MCF 10A (cell line): Measurements from ENCODE around the gene AIP. TPM values are rescaled to one million over a fixed set of nuclear protein-coding genes. Genes with fewer than 3 reads are reported as not detected.

Experiments
- BruUV-seq: library from RNA; stranded (reverse); fragments of 400-500 nt; replicated peaks from 2 replicates; lab custom pipeline; 2021; lab: Mats Ljungman, UMichigan
- CTCF ChIA-PET: fragments of 300-600 bp; sonication (Branson Sonifier 250); formaldehyde crosslinking; extraction: SDS; loops from one replicate; lab custom pipeline; 2021; ENCODE audit warnings: antibody characterized with exemption, inconsistent platforms; lab: Yijun Ruan, JAX
- POLR2A ChIA-PET: fragments of 300-600, 350-650 bp; sonication (Branson Sonifier 250); formaldehyde crosslinking; extraction: SDS; loops from one replicate; lab custom pipeline; 2020; ENCODE audit warnings: antibody characterized with exemption, inconsistent platforms; lab: Yijun Ruan, JAX
- DNase-seq: peaks from one replicate; pipeline ENCODE4 v3.0.0-alpha.2; 2018; ENCODE audit not compliant: unreplicated experiment
- H3K27ac Mint-ChIP-seq: one replicate; pipeline ENCODE4 v1.8.0; 2022; ENCODE audit warnings: mild to moderate bottlenecking, low read depth, mixed read lengths; ENCODE audit not compliant: unreplicated experiment
- H3K27me3 Mint-ChIP-seq: one replicate; pipeline ENCODE4 v1.8.0; 2022; ENCODE audit warnings: mixed read lengths; ENCODE audit not compliant: insufficient read depth, unreplicated experiment
- H3K36me3 Mint-ChIP-seq: one replicate; pipeline ENCODE4 v1.8.0; 2022; ENCODE audit warnings: mild to moderate bottlenecking, moderate library complexity, mixed read lengths; ENCODE audit not compliant: insufficient read depth, unreplicated experiment
- H3K4me1 Mint-ChIP-seq: one replicate; pipeline ENCODE4 v1.8.0; 2022; ENCODE audit warnings: mixed read lengths; ENCODE audit not compliant: insufficient read depth, unreplicated experiment
- H3K4me3 Mint-ChIP-seq: one replicate; pipeline ENCODE4 v1.8.0; 2022; ENCODE audit warnings: mild to moderate bottlenecking, moderate library complexity, mixed read lengths; ENCODE audit not compliant: unreplicated experiment
- H3K9me3 Mint-ChIP-seq: one replicate; pipeline ENCODE4 v1.8.0; 2022; ENCODE audit warnings: mixed read lengths; ENCODE audit not compliant: unreplicated experiment
- intact Hi-C: fragments of 100-400 bp; cut with micrococcal nuclease; formaldehyde crosslinking; loops from 2 replicates; pipeline ENCODE4 v1.14.1; 2022
- total RNA-seq: library from RNA; stranded (reverse); gene quantifications from 2 replicates; pipeline ENCODE4 v1.2.3, GENCODE V29; 2022
- TF ChIP-seq, protein P1 (sequence below): fragments of 200-600 bp; IDR thresholded peaks from one replicate; pipeline ENCODE4 v1.8.0; 2022; ENCODE audit warnings: antibody characterized with exemption, mild to moderate bottlenecking; ENCODE audit not compliant: unreplicated experiment

The AIP gene
- total RNA-seq, 1 experiment from 2014 or later = 30.5 TPM

- POLR2A ChIA-PET = no interaction called here
- Mint-ChIP-seq H3K36me3 (no peaks in the 10 kb centered on the region), H3K4me3 (no peak overlapping the region), H3K27me3 (peaks cover 12% of the 10 kb centered on the region), H3K27ac (no peak overlapping the region), H3K4me1 (no peaks in the 10 kb centered on the region), H3K9me3 (no peaks in the 10 kb centered on the region)
- CTCF ChIA-PET = interaction anchor here (0.7 kb wide), 2 partner anchors 57 to 74 kb away, joined by 3 read pairs; no protein-coding TSS in a partner anchor
- no TSS peak for BruUV-seq
- DNase-seq = no peak
- intact Hi-C loops = no loop called here
- TF ChIP-seq, protein P1, sequence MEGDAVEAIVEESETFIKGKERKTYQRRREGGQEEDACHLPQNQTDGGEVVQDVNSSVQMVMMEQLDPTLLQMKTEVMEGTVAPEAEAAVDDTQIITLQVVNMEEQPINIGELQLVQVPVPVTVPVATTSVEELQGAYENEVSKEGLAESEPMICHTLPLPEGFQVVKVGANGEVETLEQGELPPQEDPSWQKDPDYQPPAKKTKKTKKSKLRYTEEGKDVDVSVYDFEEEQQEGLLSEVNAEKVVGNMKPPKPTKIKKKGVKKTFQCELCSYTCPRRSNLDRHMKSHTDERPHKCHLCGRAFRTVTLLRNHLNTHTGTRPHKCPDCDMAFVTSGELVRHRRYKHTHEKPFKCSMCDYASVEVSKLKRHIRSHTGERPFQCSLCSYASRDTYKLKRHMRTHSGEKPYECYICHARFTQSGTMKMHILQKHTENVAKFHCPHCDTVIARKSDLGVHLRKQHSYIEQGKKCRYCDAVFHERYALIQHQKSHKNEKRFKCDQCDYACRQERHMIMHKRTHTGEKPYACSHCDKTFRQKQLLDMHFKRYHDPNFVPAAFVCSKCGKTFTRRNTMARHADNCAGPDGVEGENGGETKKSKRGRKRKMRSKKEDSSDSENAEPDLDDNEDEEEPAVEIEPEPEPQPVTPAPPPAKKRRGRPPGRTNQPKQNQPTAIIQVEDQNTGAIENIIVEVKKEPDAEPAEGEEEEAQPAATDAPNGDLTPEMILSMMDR = no peak
These were observed 35.1 kb downstream of the AIP start for GRCh38 chr11:67517784-67518552.

DNA sequence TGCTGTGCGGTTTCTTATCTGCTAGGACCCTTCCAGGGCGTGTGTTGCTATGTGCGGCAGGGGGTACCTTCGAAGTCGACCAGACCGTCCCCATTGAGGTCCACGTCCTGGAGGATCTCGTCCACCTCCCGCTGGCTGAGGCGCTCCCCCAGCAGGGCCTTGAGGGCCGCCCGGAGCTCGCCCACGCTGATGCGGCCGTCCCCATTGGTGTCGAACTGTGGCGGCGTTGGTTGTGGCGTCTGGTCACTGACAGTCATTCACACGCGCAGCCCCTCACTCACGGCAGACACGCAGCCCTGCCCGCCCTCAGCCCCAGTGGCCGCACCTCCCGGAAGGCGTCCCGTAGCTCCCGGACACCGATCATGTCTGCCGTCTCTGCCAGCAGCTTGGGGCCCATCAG, 36.9 kb downstream of the AIP start:
- Mint-ChIP-seq H3K4me1 (no peaks in the 10 kb centered on the region), H3K27ac (no peak overlapping the region), H3K36me3 (no peaks in the 10 kb centered on the region), H3K9me3 (no peaks in the 10 kb centered on the region), H3K27me3 (peaks cover 8% of the 10 kb centered on the region), H3K4me3 (no peak overlapping the region)
- TF ChIP-seq, protein P1 = no peak
- no peak for DNase-seq
- CTCF ChIA-PET = interaction anchor here (0.6 kb wide), 1 partner anchor 53 kb away, joined by 3 read pairs; no protein-coding TSS in a partner anchor
- POLR2A ChIA-PET = no interaction called here
- intact Hi-C loops = no loop called here
- BruUV-seq = no TSS peak

GRCh38 chr11:67520856-67521824, 38.3 kb downstream of the AIP start:
- H3K9me3 Mint-ChIP-seq = no peaks in the 10 kb centered on the region
- ChIA-PET POLR2A (interaction anchor here (1.2 kb wide), 1 partner anchor 16 kb away, joined by 3 read pairs; the partner anchor contains the start of gene PITPNM1), CTCF (interaction anchor here (0.6 to 0.7 kb wide), 2 partner anchors 22 to 51 kb away, joined by 3 read pairs; no protein-coding TSS in a partner anchor)
- DNase-seq = no peak
- H3K4me1 Mint-ChIP-seq = no peaks in the 10 kb centered on the region
- no peak overlapping the region for H3K4me3 Mint-ChIP-seq
- no peaks in the 10 kb centered on the region for H3K36me3 Mint-ChIP-seq
- H3K27ac Mint-ChIP-seq = no peak overlapping the region
- TF ChIP-seq, protein P1 = no peak
- peaks cover 11% of the 10 kb centered on the region for H3K27me3 Mint-ChIP-seq
- no TSS peak for BruUV-seq
- intact Hi-C loops = no loop called here

DNA sequence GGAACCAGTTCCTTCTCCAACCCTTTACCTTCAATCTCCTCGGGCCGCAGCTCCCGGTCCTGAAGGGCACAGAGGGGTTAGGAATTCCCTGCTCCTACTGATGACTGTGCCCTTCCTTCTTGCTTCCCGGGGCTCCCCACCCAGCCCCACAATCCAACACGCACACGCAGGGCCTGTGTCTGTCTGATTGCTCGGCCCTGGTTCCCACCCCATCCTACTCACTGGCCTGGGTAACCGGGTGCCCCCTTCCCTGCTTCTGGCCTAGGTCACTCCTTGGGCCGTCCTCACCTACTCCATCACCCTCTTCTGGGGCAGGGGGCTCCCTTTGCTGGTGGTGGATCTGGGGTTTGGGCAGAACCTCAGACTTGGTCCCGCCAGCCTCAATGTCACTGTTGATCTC, 39.1 kb downstream of the AIP start:
- DNase-seq = no peak
- H3K4me1 Mint-ChIP-seq = no peaks in the 10 kb centered on the region
- H3K36me3 Mint-ChIP-seq = no peaks in the 10 kb centered on the region
- no peak overlapping the region for H3K27ac Mint-ChIP-seq
- no peak overlapping the region for H3K4me3 Mint-ChIP-seq
- intact Hi-C loops = no loop called here
- no TSS peak for BruUV-seq
- TF ChIP-seq, protein P1 = no peak
- ChIA-PET POLR2A (interaction anchor here (1.2 kb wide), 1 partner anchor 16 kb away, joined by 3 read pairs; the partner anchor contains the start of gene PITPNM1), CTCF (no interaction called here)
- H3K9me3 Mint-ChIP-seq = peaks cover under 1% of the 10 kb centered on the region
- H3K27me3 Mint-ChIP-seq = peaks cover 11% of the 10 kb centered on the region
